ENCODE data around the gene LRRC38.
"Not testable (repeated sequence)": the region's sequence is repeated elsewhere in the genome, so short reads cannot be mapped to it uniquely, and the experiment has no call there.

Gene LRRC38, protein sequence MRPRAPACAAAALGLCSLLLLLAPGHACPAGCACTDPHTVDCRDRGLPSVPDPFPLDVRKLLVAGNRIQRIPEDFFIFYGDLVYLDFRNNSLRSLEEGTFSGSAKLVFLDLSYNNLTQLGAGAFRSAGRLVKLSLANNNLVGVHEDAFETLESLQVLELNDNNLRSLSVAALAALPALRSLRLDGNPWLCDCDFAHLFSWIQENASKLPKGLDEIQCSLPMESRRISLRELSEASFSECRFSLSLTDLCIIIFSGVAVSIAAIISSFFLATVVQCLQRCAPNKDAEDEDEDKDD

DNA sequence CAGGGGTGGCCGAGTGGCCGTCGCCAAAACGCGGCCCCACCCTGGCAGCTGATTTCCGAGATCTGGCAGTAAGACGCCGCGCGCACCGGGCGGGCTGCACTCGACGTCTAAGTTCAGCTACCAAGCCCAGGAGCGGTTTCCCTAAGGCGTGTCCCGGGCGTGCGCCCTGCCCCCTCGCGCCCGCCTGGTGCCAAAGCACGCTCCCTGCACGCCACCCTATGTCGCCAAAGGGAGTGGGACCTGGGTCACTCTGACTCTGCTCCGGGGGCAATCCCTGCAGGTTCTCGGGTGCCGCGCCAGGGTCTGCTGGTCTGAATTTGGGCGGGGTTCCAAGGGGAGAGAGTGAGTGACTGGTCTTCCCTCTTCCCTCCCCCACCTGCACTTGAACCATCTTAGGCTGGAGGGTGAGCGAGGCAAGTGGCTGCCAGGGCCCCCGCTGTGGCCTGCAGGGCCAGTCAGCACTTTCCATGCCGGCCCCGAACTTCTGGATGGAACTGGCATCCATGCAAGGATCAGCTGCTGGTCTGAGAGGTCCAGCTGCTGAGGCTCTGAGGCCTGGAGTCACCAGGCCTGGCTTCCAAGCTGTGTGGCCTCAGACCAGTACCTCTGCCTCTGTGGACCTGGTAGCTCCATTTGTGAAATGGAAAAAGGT lies at the start of gene LRRC38:
TSS of gene LRRC38 (minus strand) at position 109 of the 652 bp plus-strand sequence. CDS start 410 bp downstream, outside the sequence.
- H3K4me1 Mint-ChIP-seq = no peaks in the 10 kb centered on the region
- H3K27me3 Mint-ChIP-seq = peaks cover 49% of the 10 kb centered on the region
- peak; percentile 11 for DNase-seq

GRCh38 chr1:13562981-13563380 lies 49.2 kb upstream of the LRRC38 start:
- H3K36me3 Mint-ChIP-seq (ENCODE audit: low read depth); H3K4me1 Mint-ChIP-seq; H3K4me3 Mint-ChIP-seq; H3K9me3 Mint-ChIP-seq; DNase-seq; H3K27ac Mint-ChIP-seq; ATAC-seq; H3K27me3 Mint-ChIP-seq: not testable (repeated sequence)

More for the DNA sequence above, at the start of gene LRRC38:
- peak; percentile 24 for ATAC-seq
- peaks cover under 1% of the 10 kb centered on the region for H3K9me3 Mint-ChIP-seq
- no peak within 1 kb of the TSS for H3K27ac Mint-ChIP-seq
- no peaks in the 10 kb centered on the region for H3K36me3 Mint-ChIP-seq (ENCODE audit: low read depth)
- no peak within 1 kb of the TSS for H3K4me3 Mint-ChIP-seq

- ATAC-seq (no peak), DNase-seq (no peak)
- no peak overlapping the region for H3K27ac Mint-ChIP-seq
- H3K9me3 Mint-ChIP-seq = no peaks in the 10 kb centered on the region
- H3K36me3 Mint-ChIP-seq (ENCODE audit: low read depth) = no peaks in the 10 kb centered on the region
- H3K27me3 Mint-ChIP-seq = peaks cover 5% of the 10 kb centered on the region
- no peaks in the 10 kb centered on the region for H3K4me1 Mint-ChIP-seq
- H3K4me3 Mint-ChIP-seq = no peak overlapping the region
Observed at GRCh38 chr1:13560541-13560940, 46.7 kb upstream of the LRRC38 start.

- H3K36me3 Mint-ChIP-seq (ENCODE audit: low read depth) = no peaks in the 10 kb centered on the region
- H3K27ac Mint-ChIP-seq = no peak overlapping the region
- no peak overlapping the region for H3K4me3 Mint-ChIP-seq
- no peaks in the 10 kb centered on the region for H3K9me3 Mint-ChIP-seq
- no peak for ATAC-seq
- no peaks in the 10 kb centered on the region for H3K4me1 Mint-ChIP-seq
- H3K27me3 Mint-ChIP-seq = peaks cover 1% of the 10 kb centered on the region
- DNase-seq = no peak
Observed at GRCh38 chr1:13556224-13556764, 42.5 kb upstream of the LRRC38 start.

GRCh38 chr1:13554798-13555197 lies 41.0 kb upstream of the LRRC38 start:
- no peaks in the 10 kb centered on the region for H3K27me3 Mint-ChIP-seq
- H3K9me3 Mint-ChIP-seq = no peaks in the 10 kb centered on the region
- DNase-seq (no peak), ATAC-seq (no peak)
- no peaks in the 10 kb centered on the region for H3K36me3 Mint-ChIP-seq (ENCODE audit: low read depth)
- no peak overlapping the region for H3K4me3 Mint-ChIP-seq
- H3K27ac Mint-ChIP-seq = no peak overlapping the region
- H3K4me1 Mint-ChIP-seq = no peaks in the 10 kb centered on the region

GRCh38 chr1:13550663-13551062 lies 36.9 kb upstream of the LRRC38 start:
- ATAC-seq = no peak
- Mint-ChIP-seq H3K36me3 (ENCODE audit: low read depth) (no peaks in the 10 kb centered on the region), H3K27ac (no peak overlapping the region), H3K4me3 (no peak overlapping the region), H3K27me3 (peaks cover 6% of the 10 kb centered on the region), H3K9me3 (no peaks in the 10 kb centered on the region), H3K4me1 (no peaks in the 10 kb centered on the region)
- DNase-seq = no peak

DNA sequence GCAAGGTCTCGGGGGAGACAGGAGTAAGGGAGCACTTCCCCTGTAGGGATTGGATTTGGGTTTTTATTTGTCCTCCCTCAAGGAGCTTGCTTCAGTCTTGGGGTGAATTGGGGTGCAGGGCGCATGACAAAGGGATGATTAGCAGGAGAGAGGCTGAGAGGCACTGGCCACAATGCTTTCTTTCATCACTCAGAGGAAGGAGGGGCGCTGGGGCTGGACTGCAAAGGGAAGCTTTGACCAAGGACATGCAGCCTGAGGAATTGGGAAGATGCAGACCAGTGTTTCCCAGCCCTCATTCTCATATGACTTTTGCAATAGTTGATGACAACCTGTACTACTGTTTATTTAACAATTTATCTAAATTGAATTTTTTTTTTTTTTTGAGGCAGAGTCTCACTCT lies 35.7 kb upstream of the LRRC38 start:
- Mint-ChIP-seq H3K36me3 (ENCODE audit: low read depth) (no peaks in the 10 kb centered on the region), H3K4me3 (no peak overlapping the region), H3K27ac (no peak overlapping the region), H3K27me3 (peaks cover 10% of the 10 kb centered on the region), H3K9me3 (no peaks in the 10 kb centered on the region), H3K4me1 (no peaks in the 10 kb centered on the region)
- no peak for DNase-seq
- no peak for ATAC-seq

- no peaks in the 10 kb centered on the region for H3K4me1 Mint-ChIP-seq
- no peaks in the 10 kb centered on the region for H3K9me3 Mint-ChIP-seq
- H3K36me3 Mint-ChIP-seq (ENCODE audit: low read depth) = no peaks in the 10 kb centered on the region
- ATAC-seq (no peak), DNase-seq (no peak)
- H3K4me3 Mint-ChIP-seq = no peak overlapping the region
- peaks cover 10% of the 10 kb centered on the region for H3K27me3 Mint-ChIP-seq
- H3K27ac Mint-ChIP-seq = no peak overlapping the region
Observed at GRCh38 chr1:13549021-13549420, 35.2 kb upstream of the LRRC38 start.

DNA sequence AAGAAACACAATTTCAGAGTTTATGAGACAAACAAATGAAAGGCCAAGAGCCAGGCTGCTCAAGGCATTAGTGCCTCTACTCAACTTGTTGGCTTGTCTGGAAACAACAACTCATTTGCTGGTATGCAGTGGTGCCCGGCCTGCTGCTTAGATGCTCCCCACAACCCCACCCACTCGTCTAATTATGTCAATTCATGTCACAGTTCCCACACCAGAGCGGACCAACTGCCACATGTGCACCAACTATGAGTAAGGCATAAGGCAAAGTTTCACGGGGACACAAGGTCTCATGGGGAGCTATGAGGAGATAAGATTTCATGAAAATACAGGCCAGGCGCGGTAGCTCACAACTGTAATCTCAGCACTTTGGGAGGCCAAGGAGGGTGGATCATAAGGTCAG lies 34.5 kb upstream of the LRRC38 start:
- Mint-ChIP-seq H3K4me1 (no peaks in the 10 kb centered on the region), H3K27ac (no peak overlapping the region), H3K36me3 (ENCODE audit: low read depth) (no peaks in the 10 kb centered on the region), H3K4me3 (no peak overlapping the region), H3K9me3 (no peaks in the 10 kb centered on the region), H3K27me3 (peaks cover 10% of the 10 kb centered on the region)
- no peak for DNase-seq
- no peak for ATAC-seq

DNA sequence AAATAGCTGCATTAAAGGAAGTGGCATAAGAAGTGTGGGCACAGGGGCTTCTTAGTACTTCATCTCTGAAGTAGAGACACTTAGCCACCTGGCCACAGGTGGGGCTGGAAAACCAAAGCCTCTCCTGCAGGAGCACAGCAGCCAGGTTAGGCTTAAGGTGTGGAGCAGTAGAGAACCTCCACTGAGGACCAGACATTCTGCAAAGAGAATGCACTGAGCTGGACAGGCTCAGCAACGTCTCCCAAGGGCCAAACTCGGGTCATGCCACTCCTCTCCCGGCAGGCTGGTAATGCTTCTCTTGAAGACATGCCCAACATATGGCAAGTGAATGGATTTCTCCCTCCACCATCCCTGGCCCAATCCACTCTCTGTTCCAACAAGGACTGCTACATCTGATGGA lies 33.0 kb upstream of the LRRC38 start:
- H3K9me3 Mint-ChIP-seq = no peaks in the 10 kb centered on the region
- DNase-seq = no peak
- no peaks in the 10 kb centered on the region for H3K4me1 Mint-ChIP-seq
- ATAC-seq = no peak
- H3K27ac Mint-ChIP-seq = no peak overlapping the region
- H3K4me3 Mint-ChIP-seq = no peak overlapping the region
- peaks cover 10% of the 10 kb centered on the region for H3K27me3 Mint-ChIP-seq
- H3K36me3 Mint-ChIP-seq (ENCODE audit: low read depth) = no peaks in the 10 kb centered on the region

- no peaks in the 10 kb centered on the region for H3K4me1 Mint-ChIP-seq
- no peaks in the 10 kb centered on the region for H3K36me3 Mint-ChIP-seq (ENCODE audit: low read depth)
- DNase-seq (no peak), ATAC-seq (no peak)
- H3K4me3 Mint-ChIP-seq = no peak overlapping the region
- H3K9me3 Mint-ChIP-seq = no peaks in the 10 kb centered on the region
- no peak overlapping the region for H3K27ac Mint-ChIP-seq
- H3K27me3 Mint-ChIP-seq = peaks cover 10% of the 10 kb centered on the region
Observed at GRCh38 chr1:13544221-13544556, 30.4 kb upstream of the LRRC38 start.

- no peak for ATAC-seq
- H3K4me3 Mint-ChIP-seq = no peak overlapping the region
- DNase-seq = no peak
- no peaks in the 10 kb centered on the region for H3K36me3 Mint-ChIP-seq (ENCODE audit: low read depth)
- H3K9me3 Mint-ChIP-seq = no peaks in the 10 kb centered on the region
- peaks cover 7% of the 10 kb centered on the region for H3K27me3 Mint-ChIP-seq
- H3K4me1 Mint-ChIP-seq = no peaks in the 10 kb centered on the region
- H3K27ac Mint-ChIP-seq = no peak overlapping the region
Observed at GRCh38 chr1:13543451-13544220, 29.8 kb upstream of the LRRC38 start.

- Mint-ChIP-seq H3K4me3 (no peak overlapping the region), H3K36me3 (ENCODE audit: low read depth) (no peaks in the 10 kb centered on the region), H3K4me1 (no peaks in the 10 kb centered on the region), H3K27ac (no peak overlapping the region), H3K9me3 (no peaks in the 10 kb centered on the region), H3K27me3 (peaks cover 5% of the 10 kb centered on the region)
- ATAC-seq (no peak), DNase-seq (no peak)
Observed at GRCh38 chr1:13541435-13542215, 27.8 kb upstream of the LRRC38 start.

- H3K9me3 Mint-ChIP-seq = no peaks in the 10 kb centered on the region
Observed at GRCh38 chr1:13540866-13541265, 27.1 kb upstream of the LRRC38 start.

More at GRCh38 chr1:13540866-13541265, 27.1 kb upstream of the LRRC38 start:
- peaks cover 5% of the 10 kb centered on the region for H3K27me3 Mint-ChIP-seq
- H3K27ac Mint-ChIP-seq = no peak overlapping the region
- no peaks in the 10 kb centered on the region for H3K4me1 Mint-ChIP-seq
- H3K36me3 Mint-ChIP-seq (ENCODE audit: low read depth) = no peaks in the 10 kb centered on the region
- no peak overlapping the region for H3K4me3 Mint-ChIP-seq
- ATAC-seq (no peak), DNase-seq (no peak)
